ENCODE measurements around the gene OTUB2.

OTUB2 gene

DNA sequence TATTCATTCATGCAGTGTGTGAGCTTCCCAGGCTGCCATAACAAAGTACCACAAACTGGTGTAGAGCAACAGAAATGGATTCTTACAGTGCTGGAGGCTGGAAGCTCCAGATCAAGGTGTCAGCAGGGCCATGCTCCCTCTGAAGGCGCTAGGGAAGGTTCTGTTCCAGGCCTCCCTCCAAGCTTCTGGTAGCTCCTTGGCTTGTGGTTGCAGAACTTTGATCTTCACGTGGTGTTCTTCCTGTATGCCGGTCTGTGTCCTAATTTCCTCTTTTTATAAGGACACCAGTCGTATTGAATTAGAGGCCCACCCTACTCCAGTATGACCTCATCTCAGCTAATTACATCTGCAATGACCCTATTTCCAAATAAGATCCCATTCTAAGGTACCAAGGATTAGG lies 3.1 kb downstream of the OTUB2 start:
- no peaks in the 10 kb centered on the region for H3F3A ChIP-seq (ENCODE audit: insufficient read depth, low read length)
- no peaks in the 10 kb centered on the region for H3K36me3 ChIP-seq (replicated peaks; ENCODE audit: insufficient read depth, low read length)
- H3K79me2 ChIP-seq (ENCODE audit: low read length) = no peaks in the 10 kb centered on the region
- no peak overlapping the region for H3K4me3 ChIP-seq (ENCODE audit: low read length)
- H3K27me3 ChIP-seq (replicated peaks; ENCODE audit: insufficient read depth, low read length) = no peaks in the 10 kb centered on the region
- H2AFZ ChIP-seq (ENCODE audit: low read length) = no peak overlapping the region
- no peaks in the 10 kb centered on the region for H4K20me1 ChIP-seq (ENCODE audit: insufficient read depth, low read length)
- H3K4me1 ChIP-seq (ENCODE audit: low read length) = no peaks in the 10 kb centered on the region
- DNase-seq = no peak
- TF ChIP-seq EZH2phosphoT487 (IDR thresholded peaks at IDR 0.05; ENCODE audit: low read length) (no peak), EZH2 (optimal IDR thresholded peaks at IDR 0.05; ENCODE audit: low read depth, low read length) (no peak)
- TF ChIP-seq, protein P1, sequence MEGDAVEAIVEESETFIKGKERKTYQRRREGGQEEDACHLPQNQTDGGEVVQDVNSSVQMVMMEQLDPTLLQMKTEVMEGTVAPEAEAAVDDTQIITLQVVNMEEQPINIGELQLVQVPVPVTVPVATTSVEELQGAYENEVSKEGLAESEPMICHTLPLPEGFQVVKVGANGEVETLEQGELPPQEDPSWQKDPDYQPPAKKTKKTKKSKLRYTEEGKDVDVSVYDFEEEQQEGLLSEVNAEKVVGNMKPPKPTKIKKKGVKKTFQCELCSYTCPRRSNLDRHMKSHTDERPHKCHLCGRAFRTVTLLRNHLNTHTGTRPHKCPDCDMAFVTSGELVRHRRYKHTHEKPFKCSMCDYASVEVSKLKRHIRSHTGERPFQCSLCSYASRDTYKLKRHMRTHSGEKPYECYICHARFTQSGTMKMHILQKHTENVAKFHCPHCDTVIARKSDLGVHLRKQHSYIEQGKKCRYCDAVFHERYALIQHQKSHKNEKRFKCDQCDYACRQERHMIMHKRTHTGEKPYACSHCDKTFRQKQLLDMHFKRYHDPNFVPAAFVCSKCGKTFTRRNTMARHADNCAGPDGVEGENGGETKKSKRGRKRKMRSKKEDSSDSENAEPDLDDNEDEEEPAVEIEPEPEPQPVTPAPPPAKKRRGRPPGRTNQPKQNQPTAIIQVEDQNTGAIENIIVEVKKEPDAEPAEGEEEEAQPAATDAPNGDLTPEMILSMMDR (IDR thresholded peaks at IDR 0.05; ENCODE audit: low read length) = no peak
- H3K27ac ChIP-seq (ENCODE audit: low read length) = no peak overlapping the region
- no peak overlapping the region for H3K9ac ChIP-seq (ENCODE audit: low read length)
- H3K4me2 ChIP-seq (ENCODE audit: low read depth, low read length) = no peak overlapping the region
- H3K9me2 ChIP-seq (replicated peaks; ENCODE audit: insufficient read depth, low read length) = no peaks in the 10 kb centered on the region
- H3K9me3 ChIP-seq (replicated peaks; ENCODE audit: insufficient read depth, low read length) = no peaks in the 10 kb centered on the region

DNA sequence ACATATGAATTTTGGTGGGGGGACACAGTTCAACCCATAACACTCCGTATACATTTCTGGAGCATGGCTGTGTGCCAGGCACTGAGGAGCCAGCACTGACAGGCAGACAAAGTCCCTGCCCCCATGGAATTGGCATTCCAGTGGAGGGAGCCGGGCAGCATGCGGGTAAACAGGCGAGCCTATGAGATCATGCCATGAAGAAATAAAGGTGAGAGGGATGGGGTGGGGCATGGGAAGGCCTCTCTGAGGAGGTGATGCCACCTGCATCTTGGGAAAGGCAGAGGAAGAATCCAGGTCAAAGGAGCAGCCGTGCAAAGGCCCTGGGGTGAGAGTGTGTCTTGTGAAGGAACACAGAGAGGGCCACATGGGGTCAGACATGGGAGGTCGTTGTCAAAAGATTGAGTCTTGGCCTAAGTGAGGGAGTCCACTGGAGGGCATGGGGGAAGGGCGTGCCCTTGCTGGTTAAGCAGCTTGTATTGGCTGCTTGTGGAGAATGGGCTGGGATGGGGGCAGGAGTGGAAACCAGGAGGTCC lies 3.6 kb downstream of the OTUB2 start:
- Histone ChIP-seq H3K9me2 (replicated peaks; ENCODE audit: insufficient read depth, low read length) (no peaks in the 10 kb centered on the region), H3K4me3 (ENCODE audit: low read length) (no peak overlapping the region), H3K27ac (ENCODE audit: low read length) (no peak overlapping the region), H3K4me2 (ENCODE audit: low read depth, low read length) (no peak overlapping the region), H3K27me3 (replicated peaks; ENCODE audit: insufficient read depth, low read length) (no peaks in the 10 kb centered on the region), H3K9me3 (replicated peaks; ENCODE audit: insufficient read depth, low read length) (no peaks in the 10 kb centered on the region), H4K20me1 (ENCODE audit: insufficient read depth, low read length) (no peaks in the 10 kb centered on the region), H2AFZ (ENCODE audit: low read length) (no peak overlapping the region), H3K4me1 (ENCODE audit: low read length) (no peaks in the 10 kb centered on the region), H3F3A (ENCODE audit: insufficient read depth, low read length) (no peaks in the 10 kb centered on the region), H3K36me3 (replicated peaks; ENCODE audit: insufficient read depth, low read length) (no peaks in the 10 kb centered on the region), H3K9ac (ENCODE audit: low read length) (no peak overlapping the region), H3K79me2 (ENCODE audit: low read length) (no peaks in the 10 kb centered on the region)
- no peak for TF ChIP-seq EZH2phosphoT487 (IDR thresholded peaks at IDR 0.05; ENCODE audit: low read length)
- no peak for TF ChIP-seq EZH2 (optimal IDR thresholded peaks at IDR 0.05; ENCODE audit: low read depth, low read length)
- TF ChIP-seq, protein P1 (IDR thresholded peaks at IDR 0.05; ENCODE audit: low read length) = no peak
- no peak for DNase-seq

DNA sequence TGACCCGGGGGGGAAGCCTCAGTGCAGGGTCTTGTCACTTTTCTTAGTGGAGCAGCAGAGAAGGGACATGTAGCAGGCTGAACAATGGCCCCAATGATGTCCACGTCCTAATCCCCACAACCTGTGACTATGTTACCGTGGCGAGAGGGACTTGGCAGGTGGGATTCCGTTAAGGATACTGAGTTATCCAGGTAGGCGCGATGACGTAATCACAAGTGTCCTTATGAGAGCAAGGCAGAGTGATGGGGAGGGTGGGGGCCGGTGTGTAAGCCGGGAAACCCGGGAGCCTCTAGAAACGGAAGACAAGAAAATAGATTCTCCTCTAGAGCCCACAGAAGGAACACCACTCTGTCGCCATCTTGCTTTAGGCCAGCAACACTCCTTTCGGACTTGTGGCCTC lies 4.4 kb downstream of the OTUB2 start:
- Histone ChIP-seq H4K20me1 (ENCODE audit: insufficient read depth, low read length) (no peaks in the 10 kb centered on the region), H2AFZ (ENCODE audit: low read length) (no peak overlapping the region), H3K9ac (ENCODE audit: low read length) (no peak overlapping the region), H3K27me3 (replicated peaks; ENCODE audit: insufficient read depth, low read length) (no peaks in the 10 kb centered on the region), H3K9me2 (replicated peaks; ENCODE audit: insufficient read depth, low read length) (no peaks in the 10 kb centered on the region), H3K9me3 (replicated peaks; ENCODE audit: insufficient read depth, low read length) (no peaks in the 10 kb centered on the region), H3K4me3 (ENCODE audit: low read length) (no peak overlapping the region), H3K4me2 (ENCODE audit: low read depth, low read length) (no peak overlapping the region), H3K4me1 (ENCODE audit: low read length) (no peaks in the 10 kb centered on the region), H3K27ac (ENCODE audit: low read length) (no peak overlapping the region), H3F3A (ENCODE audit: insufficient read depth, low read length) (no peaks in the 10 kb centered on the region), H3K36me3 (replicated peaks; ENCODE audit: insufficient read depth, low read length) (no peaks in the 10 kb centered on the region), H3K79me2 (ENCODE audit: low read length) (no peaks in the 10 kb centered on the region)
- no peak for DNase-seq
- TF ChIP-seq, protein P1 (IDR thresholded peaks at IDR 0.05; ENCODE audit: low read length) = no peak
- TF ChIP-seq EZH2phosphoT487 (IDR thresholded peaks at IDR 0.05; ENCODE audit: low read length) (no peak), EZH2 (optimal IDR thresholded peaks at IDR 0.05; ENCODE audit: low read depth, low read length) (no peak)

Data from MM.1S (cell line).